SJSA1 (cell line): ENCODE results near the gene UGT1A10. TPM values are rescaled to one million over a fixed set of nuclear protein-coding genes. Genes with fewer than 3 reads are reported as not detected.
"Not testable (repeated sequence)": the region's sequence is repeated elsewhere in the genome, so short reads cannot be mapped to it uniquely, and the experiment has no call there.

Experiments used
- DNase-seq, 2 experiments: peaks; one replicate each; pipeline ENCODE4 v3.0.0-alpha.2; 2015 to 2020; ENCODE audit warnings: low spot score in 2 of 2, low read depth in 1 of 2
- H3K27ac ChIP-seq: fragments of 250-450 bp; sonication (Bioruptor Pico); 2 replicates; pipeline ENCODE4 v1.5.1; 2020; ENCODE audit warnings: mild to moderate bottlenecking, moderate library complexity
- H3K27me3 ChIP-seq: fragments of 250-450 bp; sonication (Bioruptor Pico); replicated peaks from 2 replicates; pipeline ENCODE4 v1.5.1; 2020; ENCODE audit warnings: mild to moderate bottlenecking, moderate library complexity
- H3K36me3 ChIP-seq: fragments of 250-450 bp; sonication (Bioruptor Pico); 2 replicates; pipeline ENCODE4 v1.5.1; 2020; ENCODE audit warnings: mild to moderate bottlenecking
- H3K4me1 ChIP-seq: fragments of 250-450 bp; sonication (Bioruptor Pico); replicated peaks from 2 replicates; pipeline ENCODE4 v1.6.1; 2021; ENCODE audit warnings: mild to moderate bottlenecking
- H3K4me3 ChIP-seq: fragments of 250-450 bp; sonication (Bioruptor Pico); 2 replicates; pipeline ENCODE4 v1.5.1; 2020; ENCODE audit warnings: mild to moderate bottlenecking
- H3K9me3 ChIP-seq: fragments of 250-450 bp; sonication (Bioruptor Pico); replicated peaks from 2 replicates; pipeline ENCODE4 v1.5.1; 2020; ENCODE audit warnings: mild to moderate bottlenecking
- total RNA-seq: library from RNA; depleted of rRNA; stranded (reverse); fragments of >200 nt; shearing (Covaris generic); gene quantifications from 2 replicates; pipeline ENCODE4 v1.2.3, GENCODE V29; 2014

Gene UGT1A10
- total RNA-seq, 1 experiment from 2014 or later = not detected

DNA sequence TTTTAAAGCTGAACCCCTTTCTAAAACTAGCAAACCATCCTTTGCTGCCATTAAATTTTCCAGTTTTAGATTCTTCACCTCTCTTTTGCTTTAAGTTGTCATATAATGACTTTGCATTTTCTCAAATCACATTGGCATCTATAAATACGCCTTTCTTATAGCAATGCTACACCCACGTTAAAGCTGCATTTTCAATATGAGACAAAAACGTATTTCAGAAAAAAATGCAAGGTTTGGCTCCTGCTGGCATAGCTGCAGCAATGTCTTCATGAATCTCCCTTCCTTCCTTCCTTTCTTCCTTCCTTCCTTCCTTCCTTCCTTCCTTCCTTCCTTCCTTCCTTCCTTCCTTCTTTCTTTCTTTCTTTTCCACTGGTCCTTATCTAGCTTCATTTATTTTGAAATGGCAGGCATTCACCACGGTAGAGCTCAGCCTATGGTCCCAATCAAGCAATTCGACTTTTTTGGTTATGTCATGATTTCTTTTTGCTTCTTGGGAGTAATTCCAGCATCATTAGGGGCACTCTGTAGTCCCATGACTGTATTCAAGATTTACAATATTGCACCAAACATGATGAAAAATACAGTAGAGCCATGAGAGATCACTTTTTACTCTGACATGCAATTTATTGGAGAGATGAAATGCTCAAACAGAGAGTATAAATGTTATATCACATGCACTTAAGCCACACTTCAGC, 8.8 kb upstream of the UGT1A10 start:
- H3K4me3 ChIP-seq = no peak overlapping the region
- H3K9me3 ChIP-seq = peaks cover 3% of the 10 kb centered on the region; the same call in 1 of the 2 replicates
- DNase-seq = no peak
- H3K27me3 ChIP-seq = no peaks in the 10 kb centered on the region
- H3K27ac ChIP-seq = no peak overlapping the region
- no peaks in the 10 kb centered on the region for H3K4me1 ChIP-seq
- H3K36me3 ChIP-seq = no peaks in the 10 kb centered on the region

DNA sequence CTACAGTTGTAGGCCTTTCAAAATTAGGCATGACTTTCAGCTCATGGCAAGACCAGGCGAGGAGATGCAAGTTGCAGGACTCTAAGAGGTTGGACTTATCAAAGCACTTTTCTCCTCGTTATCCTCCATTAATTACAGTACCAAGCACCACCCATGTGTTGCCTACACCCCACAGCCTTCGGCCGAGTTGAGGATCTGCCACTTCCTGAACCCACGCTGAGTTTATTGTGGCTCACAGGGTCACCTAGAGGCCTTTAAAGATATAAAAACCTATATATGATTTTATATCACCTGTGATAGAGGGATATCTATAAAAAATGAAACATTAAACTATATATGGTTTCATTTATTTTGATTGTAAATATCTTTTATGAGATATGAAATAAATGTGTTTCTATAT, 2.6 kb downstream of the UGT1A10 start:
- Histone ChIP-seq H3K27ac (no peak overlapping the region), H3K27me3 (no peaks in the 10 kb centered on the region), H3K4me1 (no peaks in the 10 kb centered on the region), H3K4me3 (no peak overlapping the region), H3K9me3 (0 out of 2 replicates have a peak, but pooled peaks cover 2% of the 10 kb centered on the region), H3K36me3 (no peaks in the 10 kb centered on the region)
- DNase-seq = no peak

DNA sequence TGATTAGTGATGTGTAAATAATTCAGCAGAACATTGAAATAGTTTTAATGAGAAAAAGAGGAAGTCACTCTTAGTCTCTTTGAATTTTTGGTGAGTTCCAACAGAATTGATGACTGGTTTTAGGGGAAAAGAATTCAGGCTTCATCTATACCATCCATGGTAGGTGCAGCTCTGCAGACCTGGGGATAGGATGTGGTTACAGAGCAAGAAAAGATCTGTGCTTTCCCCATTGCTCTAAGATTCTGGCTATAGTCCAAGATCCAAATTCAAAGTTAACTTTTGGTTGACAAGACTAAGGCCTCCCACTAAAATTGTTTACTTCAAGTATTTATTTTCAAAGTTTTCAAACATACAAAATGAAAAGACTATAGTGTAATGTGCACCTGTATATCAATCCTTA, 3.6 kb downstream of the UGT1A10 start:
- no peak for DNase-seq
- H3K4me1 ChIP-seq = no peaks in the 10 kb centered on the region

DNA sequence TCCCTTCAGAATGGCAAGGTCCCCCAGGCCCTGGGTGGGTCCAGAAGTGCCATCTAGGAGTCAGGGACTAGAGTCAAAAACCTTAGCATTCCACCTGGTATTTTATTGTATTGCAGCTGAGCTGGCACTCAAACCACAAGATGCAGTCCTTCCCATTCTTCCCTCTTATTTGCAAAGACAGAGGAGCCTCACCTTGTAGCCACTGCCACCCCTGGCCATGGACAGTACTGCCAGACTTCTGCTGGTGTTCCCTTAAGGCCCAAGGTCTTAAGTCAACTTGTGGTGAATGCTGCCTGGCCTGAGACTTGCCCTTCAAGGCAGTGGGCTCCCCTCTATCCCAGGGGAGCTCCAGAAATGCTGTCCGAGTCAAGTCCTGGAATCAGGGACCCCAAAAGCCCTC, 6.9 kb downstream of the UGT1A10 start:
- no peak for DNase-seq
- no peak overlapping the region for H3K27ac ChIP-seq

More for the DNA sequence above, 3.6 kb downstream of the UGT1A10 start:
- Histone ChIP-seq H3K4me3 (no peak overlapping the region), H3K36me3 (no peaks in the 10 kb centered on the region), H3K27ac (no peak overlapping the region), H3K9me3 (0 out of 2 replicates have a peak, but pooled peaks cover 2% of the 10 kb centered on the region), H3K27me3 (no peaks in the 10 kb centered on the region)

DNA sequence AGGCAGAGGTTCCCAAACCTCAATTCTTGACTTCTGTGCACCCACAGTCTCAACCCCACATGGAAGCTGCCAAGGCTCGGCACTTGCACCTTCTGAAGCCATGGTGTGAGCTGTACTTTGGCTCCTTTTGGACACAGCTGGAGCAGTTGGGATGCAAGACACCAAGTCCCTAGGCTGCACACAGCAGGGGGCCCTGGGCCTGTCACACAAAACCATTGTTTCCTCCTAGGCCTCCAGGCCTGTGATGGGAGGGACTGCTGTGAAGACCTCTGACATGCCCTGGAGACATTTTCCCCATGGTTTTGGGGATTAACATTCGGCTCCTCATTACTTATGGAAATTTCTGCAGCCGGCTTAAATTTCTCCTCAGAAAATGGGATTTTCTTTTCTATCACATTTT, 9.8 kb downstream of the UGT1A10 start:
- H3K27ac ChIP-seq, H3K27me3 ChIP-seq, H3K36me3 ChIP-seq, H3K4me3 ChIP-seq, DNase-seq, H3K4me1 ChIP-seq, H3K9me3 ChIP-seq: not testable (repeated sequence)

More for the DNA sequence above, 6.9 kb downstream of the UGT1A10 start:
- H3K4me1 ChIP-seq = no peaks in the 10 kb centered on the region
- H3K4me3 ChIP-seq = no peak overlapping the region
- H3K27me3 ChIP-seq = no peaks in the 10 kb centered on the region
- H3K36me3 ChIP-seq = no peaks in the 10 kb centered on the region
- 0 out of 2 replicates have a peak, but pooled peaks cover 2% of the 10 kb centered on the region for H3K9me3 ChIP-seq

DNA sequence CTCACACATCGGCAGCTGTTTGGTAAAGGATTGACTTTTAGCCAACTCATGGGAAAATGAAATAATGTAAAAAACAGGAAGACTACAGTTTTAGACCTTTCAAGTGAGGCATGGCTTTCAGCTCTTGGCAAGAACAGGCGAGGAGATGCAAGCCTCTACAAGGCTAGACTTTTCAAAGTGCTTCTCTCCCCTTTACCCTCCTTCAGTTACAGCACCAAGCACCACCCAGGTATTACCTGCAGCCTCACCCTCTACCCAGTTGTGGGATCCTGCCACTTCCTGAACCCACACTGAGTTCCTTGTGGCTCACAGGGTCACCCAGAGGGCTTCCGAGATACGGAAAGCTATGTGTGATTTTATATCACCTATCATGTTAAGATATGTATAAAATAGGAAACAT, 14.7 kb downstream of the UGT1A10 start:
- no peaks in the 10 kb centered on the region for H3K9me3 ChIP-seq
- no peak for DNase-seq

DNA sequence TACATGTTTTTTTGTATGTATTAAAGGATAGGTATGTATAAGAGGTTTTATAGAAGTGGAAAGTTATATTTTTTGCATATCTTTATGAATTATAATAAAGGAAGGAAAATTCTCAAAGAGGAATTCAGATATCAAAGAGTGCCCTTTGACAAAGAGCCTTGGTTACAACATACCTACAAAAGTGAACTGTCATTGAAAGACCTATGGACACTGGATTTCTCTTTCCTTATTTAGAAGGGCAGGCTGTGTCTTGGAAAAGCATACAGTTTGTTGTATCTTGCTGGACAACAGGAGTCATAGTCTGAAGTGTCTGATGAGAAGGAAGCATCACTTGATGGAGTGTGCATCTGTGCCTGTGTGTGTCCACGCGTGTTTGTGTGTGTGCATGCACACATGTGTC, 15.2 kb downstream of the UGT1A10 start:
- Histone ChIP-seq H3K4me3 (no peak overlapping the region), H3K36me3 (no peaks in the 10 kb centered on the region), H3K4me1 (no peaks in the 10 kb centered on the region), H3K27me3 (no peaks in the 10 kb centered on the region; the same call in none of the 2 replicates), H3K27ac (no peak overlapping the region), H3K9me3 (no peaks in the 10 kb centered on the region)
- DNase-seq = no peak

More for the DNA sequence above, 14.7 kb downstream of the UGT1A10 start:
- Histone ChIP-seq H3K4me1 (no peaks in the 10 kb centered on the region), H3K27ac (no peak overlapping the region), H3K36me3 (no peaks in the 10 kb centered on the region), H3K4me3 (no peak overlapping the region), H3K27me3 (no peaks in the 10 kb centered on the region; the same call in none of the 2 replicates)

DNA sequence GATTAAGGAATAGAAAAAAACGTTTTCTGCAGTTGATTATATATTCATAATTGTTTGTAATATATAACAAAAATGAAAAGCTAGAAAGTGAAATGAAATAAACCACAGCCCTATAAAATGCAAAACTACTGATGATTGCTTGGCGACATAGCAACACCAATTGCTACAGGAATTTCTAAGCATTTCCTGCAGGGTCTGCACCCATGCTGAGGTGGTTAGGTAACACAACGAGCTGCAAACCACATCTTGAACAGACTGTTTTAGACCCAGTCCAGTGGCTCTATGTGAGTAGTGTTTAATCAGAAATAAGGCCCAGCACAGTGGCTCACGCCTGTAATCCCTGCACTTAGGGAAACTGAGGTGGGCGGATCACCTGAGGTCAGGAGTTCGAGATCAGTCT, 18.3 kb downstream of the UGT1A10 start:
- no peak overlapping the region for H3K27ac ChIP-seq
- H3K9me3 ChIP-seq = no peaks in the 10 kb centered on the region
- DNase-seq = no peak
- H3K4me3 ChIP-seq = no peak overlapping the region
- H3K36me3 ChIP-seq = no peaks in the 10 kb centered on the region
- H3K4me1 ChIP-seq = no peaks in the 10 kb centered on the region
- H3K27me3 ChIP-seq = peaks cover 9% of the 10 kb centered on the region

DNA sequence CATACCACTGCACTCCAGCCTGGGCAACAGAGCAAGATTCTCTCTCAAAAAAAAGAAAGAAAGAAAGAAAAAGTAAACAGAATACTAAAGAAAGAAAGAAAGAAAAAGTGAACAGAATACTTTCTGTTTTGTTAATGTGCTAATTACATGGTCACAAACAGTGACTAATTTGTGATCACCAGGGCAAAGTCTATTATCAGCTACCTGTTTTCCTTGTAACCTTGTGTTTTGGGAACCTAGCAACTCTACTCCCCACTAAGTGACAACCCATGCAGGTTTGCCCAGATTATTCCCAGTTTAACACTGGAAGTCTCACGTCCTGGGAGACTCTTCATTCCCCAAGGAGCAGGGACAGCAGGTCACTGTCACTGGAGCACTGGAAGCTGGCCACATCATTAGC, 18.8 kb downstream of the UGT1A10 start:
- H3K36me3 ChIP-seq = no peaks in the 10 kb centered on the region
- no peaks in the 10 kb centered on the region for H3K9me3 ChIP-seq
- peaks cover 9% of the 10 kb centered on the region for H3K27me3 ChIP-seq
- no peak overlapping the region for H3K27ac ChIP-seq
- no peak overlapping the region for H3K4me3 ChIP-seq
- no peak for DNase-seq
- H3K4me1 ChIP-seq = no peaks in the 10 kb centered on the region

DNA sequence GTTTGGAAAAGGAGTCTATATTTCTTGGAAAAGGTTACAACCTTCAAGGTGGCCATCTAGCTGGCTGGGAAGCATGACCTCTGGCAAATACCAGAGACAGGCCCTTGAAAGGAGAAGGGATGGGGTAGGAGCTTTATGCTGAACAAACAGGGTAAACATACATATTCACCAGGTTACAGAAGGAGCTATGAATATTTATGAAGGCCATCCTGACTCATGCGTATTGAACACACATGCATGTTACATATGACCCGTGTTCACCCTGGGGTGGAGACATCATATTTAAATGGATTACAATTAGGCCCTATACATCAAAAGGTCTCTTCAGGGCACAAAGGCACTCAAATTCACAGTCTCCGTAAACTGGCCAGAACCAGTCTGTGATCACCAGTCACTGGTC, 19.7 kb downstream of the UGT1A10 start:
- not testable (repeated sequence) for H3K27ac ChIP-seq, H3K9me3 ChIP-seq, H3K4me3 ChIP-seq, H3K36me3 ChIP-seq, H3K4me1 ChIP-seq, DNase-seq
- peaks cover 11% of the 10 kb centered on the region for H3K27me3 ChIP-seq

DNA sequence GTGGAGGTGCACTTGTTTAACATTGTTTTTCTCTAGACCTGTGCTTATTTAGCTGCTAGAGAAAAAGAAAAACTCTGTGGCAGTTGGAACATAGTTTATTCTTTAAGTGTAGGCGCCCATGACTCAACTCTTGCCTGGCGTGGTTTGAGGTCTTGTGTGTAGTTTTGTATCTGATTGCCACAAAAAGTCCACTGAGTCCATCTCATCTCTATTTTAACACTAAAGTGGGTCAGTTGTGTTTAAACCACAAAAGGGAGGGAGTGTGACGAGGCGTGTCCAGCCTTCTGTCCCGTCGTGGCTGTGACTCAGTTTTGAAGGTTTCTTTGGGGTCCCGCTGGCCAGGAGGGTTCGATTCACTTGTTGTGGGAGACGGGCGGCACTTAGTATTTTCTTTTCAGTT, 20.2 kb downstream of the UGT1A10 start:
- H3K4me1 ChIP-seq = no peaks in the 10 kb centered on the region
- H3K9me3 ChIP-seq = no peaks in the 10 kb centered on the region
- peaks cover 13% of the 10 kb centered on the region for H3K27me3 ChIP-seq
- DNase-seq = no peak
- H3K27ac ChIP-seq = no peak overlapping the region
- H3K36me3 ChIP-seq = no peaks in the 10 kb centered on the region
- no peak overlapping the region for H3K4me3 ChIP-seq

DNA sequence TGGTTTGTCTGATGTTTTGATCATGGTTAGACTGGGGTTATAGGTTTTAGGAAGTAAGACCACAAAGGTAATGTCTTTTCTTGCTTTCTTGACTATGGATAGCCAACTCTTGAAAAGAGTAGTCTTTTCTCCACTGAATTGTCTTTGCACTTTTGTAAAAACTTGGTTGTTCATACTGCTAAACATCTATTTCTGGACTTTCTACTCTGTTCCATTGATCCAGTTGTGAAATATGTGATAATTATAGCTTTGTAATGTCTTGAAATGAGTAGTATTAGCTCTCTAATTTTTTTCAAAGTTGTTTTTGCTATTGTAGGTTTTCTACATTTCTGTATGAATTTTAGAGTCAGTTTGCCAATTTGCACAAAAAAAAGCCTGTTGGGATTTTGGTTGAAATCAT, 22.4 kb downstream of the UGT1A10 start:
- Histone ChIP-seq H3K9me3 (no peaks in the 10 kb centered on the region), H3K27me3 (peaks cover 13% of the 10 kb centered on the region), H3K4me3 (no peak overlapping the region), H3K4me1 (no peaks in the 10 kb centered on the region), H3K27ac (no peak overlapping the region), H3K36me3 (no peaks in the 10 kb centered on the region)
- no peak for DNase-seq

DNA sequence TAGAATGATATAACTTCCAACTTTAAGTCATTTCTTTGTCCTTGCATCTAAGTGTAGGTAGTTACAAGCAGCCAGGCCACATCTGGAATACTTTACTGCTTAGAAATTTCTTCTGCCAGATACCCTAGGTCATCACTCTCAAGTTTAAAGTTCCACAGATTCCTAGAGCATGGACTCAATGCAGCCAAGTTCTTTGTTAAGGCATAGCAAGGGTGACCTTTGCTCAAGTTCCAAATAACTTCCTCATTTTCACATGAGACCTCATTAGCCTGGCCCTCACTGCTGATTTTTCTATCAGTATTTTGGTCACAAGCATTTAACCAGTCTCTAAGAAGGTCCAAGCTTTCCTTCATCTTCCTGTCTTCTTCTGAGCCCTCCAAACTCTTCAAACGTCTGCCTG, 27.7 kb downstream of the UGT1A10 start:
- H3K9me3 ChIP-seq = no peaks in the 10 kb centered on the region
- H3K4me1 ChIP-seq = no peaks in the 10 kb centered on the region
- DNase-seq = no peak
- H3K27me3 ChIP-seq = peaks cover 6% of the 10 kb centered on the region; the same call in 1 of the 2 replicates
- no peaks in the 10 kb centered on the region for H3K36me3 ChIP-seq
- H3K4me3 ChIP-seq = no peak overlapping the region
- H3K27ac ChIP-seq = no peak overlapping the region

DNA sequence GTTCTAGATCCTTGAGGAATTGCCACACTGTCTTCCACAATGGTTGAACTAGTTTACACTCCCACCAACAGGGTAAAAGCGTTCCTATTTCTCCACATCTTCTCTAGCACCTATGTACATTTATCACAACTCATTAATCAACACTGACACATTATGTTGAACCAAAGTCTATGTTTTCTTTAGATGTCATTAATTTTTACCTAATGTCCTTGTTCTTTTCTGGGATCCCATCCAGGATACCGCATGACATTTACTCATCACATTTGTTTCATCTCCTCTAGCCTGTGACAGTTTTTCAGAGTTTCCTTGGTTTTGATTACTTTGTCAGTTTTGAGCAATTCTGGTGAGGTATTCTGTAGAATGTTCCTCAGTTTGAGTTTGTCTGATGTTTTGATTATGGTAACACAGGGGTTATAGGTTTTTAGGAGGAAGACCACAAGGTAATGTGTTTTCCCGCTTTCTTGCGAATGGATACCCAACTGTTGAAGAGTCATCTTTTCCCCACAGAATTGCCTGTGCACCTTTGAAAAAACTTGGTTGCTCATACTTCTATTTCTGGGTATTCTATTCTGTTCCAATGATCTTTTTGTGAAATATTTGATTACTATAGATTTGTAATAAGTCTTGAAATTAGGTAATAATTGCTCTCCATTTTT, 32.5 kb downstream of the UGT1A10 start:
- no peak overlapping the region for H3K4me3 ChIP-seq
- H3K27me3 ChIP-seq = no peaks in the 10 kb centered on the region
- no peaks in the 10 kb centered on the region for H3K4me1 ChIP-seq
- H3K9me3 ChIP-seq = no peaks in the 10 kb centered on the region
- no peak overlapping the region for H3K27ac ChIP-seq
- no peaks in the 10 kb centered on the region for H3K36me3 ChIP-seq
- DNase-seq = no peak
